D721Med (cell line): ENCODE results near the gene PCGF3.
"Not testable (repeated sequence)": the region's sequence is repeated elsewhere in the genome, so short reads cannot be mapped to it uniquely, and the experiment has no call there.

Experiments used
- DNase-seq: peaks from one replicate; pipeline ENCODE4 v3.0.0; 2011; ENCODE audit warnings: low spot score; ENCODE audit not compliant: insufficient read length
- FAIRE-seq: peaks from 2 replicates; lab custom pipeline; 2011; peaks lifted over from hg19 to GRCh38; lab: Jason Lieb, UNC
- CTCF ChIP-seq: IDR thresholded peaks from 2 replicates; pipeline ENCODE4 v1.5.1; 2012; ENCODE audit warnings: mild to moderate bottlenecking, control low read depth; ENCODE audit not compliant: insufficient read depth; ENCODE audit errors: missing control alignments

Gene PCGF3

GRCh38 chr4:726235-726787 is 20.7 kb downstream of the PCGF3 start:
- no peak for FAIRE-seq
- DNase-seq = no peak

GRCh38 chr4:726838-727237 is 21.2 kb downstream of the PCGF3 start:
- DNase-seq (no peak), FAIRE-seq (no peak)
- no peak for TF ChIP-seq CTCF

More at GRCh38 chr4:726235-726787, 20.7 kb downstream of the PCGF3 start:
- no peak for TF ChIP-seq CTCF

GRCh38 chr4:727576-727975 is 21.9 kb downstream of the PCGF3 start:
- FAIRE-seq (no peak), DNase-seq (no peak)
- no peak for TF ChIP-seq CTCF

GRCh38 chr4:729336-730315 is 24.0 kb downstream of the PCGF3 start:
- FAIRE-seq = no peak
- DNase-seq = no peak
- no peak for TF ChIP-seq CTCF

GRCh38 chr4:730511-730910 is 24.9 kb downstream of the PCGF3 start:
- no peak for TF ChIP-seq CTCF
- DNase-seq (no peak), FAIRE-seq (no peak)

- not testable (repeated sequence) for DNase-seq, FAIRE-seq
Measured at GRCh38 chr4:730946-731904, 25.6 kb downstream of the PCGF3 start.

GRCh38 chr4:731954-732353 is 26.3 kb downstream of the PCGF3 start:
- not testable (repeated sequence) for FAIRE-seq, DNase-seq
